T-helper 2 cell (primary cell): Measurements from ENCODE around the gene ARHGEF26.
"Not testable (repeated sequence)": the region's sequence is repeated elsewhere in the genome, so short reads cannot be mapped to it uniquely, and the experiment has no call there.

ENCODE experiments used
- DNase-seq, 5 experiments: peaks; one replicate each; pipeline versions ENCODE4 v3.0.0 to v3.0.0-alpha.2; 2012 to 2022
- total RNA-seq, 2 donors: gene quantifications; one replicate each; lab custom pipeline; 2026; lab: John Stamatoyannopoulos, UW

The ARHGEF26 gene
- 0 to 0.61 reads per million in 2 donors for total RNA-seq

DNA sequence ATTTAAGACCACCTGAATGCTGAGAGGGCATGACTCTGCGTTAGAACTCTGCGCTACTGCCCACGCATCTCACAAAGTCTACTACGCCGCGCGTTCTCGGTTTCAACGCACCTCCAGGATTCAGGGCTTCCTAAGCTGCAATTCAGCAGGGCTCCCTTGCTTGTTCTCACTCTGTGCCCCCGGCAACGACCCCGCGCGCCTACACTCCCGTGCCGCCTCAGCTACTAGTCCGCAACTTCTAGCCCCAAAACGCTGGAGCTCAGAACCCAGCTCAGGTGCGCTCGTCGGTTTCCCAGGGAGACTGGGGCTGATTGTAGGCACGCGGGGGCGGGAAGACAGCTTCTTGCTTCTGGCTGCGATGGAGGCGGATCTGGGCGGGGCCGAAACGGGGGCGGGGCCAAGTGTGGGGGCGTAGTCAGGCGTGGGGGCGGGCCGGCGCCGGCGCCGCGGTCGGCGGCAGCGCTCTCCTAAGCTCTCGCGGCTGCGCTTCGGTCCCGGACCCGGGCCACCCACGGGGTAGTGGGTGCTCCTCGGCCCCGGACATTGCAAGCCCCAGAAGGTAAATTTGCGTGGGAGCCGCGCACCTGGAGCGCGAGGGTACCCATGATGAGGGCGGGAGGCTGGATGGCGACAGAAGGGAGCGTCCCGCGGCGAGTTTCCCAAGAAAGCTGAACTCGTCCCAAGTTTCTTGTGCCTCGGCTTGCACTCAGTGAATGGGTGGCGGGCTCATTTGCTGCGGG lies at the start of gene ARHGEF26:
TSS of gene ARHGEF26 (plus strand) at position 430 of the 740 bp plus-strand sequence. CDS start 603 bp downstream, outside the sequence.
- peak; percentile 19 to 85 (median 34) for DNase-seq

DNA sequence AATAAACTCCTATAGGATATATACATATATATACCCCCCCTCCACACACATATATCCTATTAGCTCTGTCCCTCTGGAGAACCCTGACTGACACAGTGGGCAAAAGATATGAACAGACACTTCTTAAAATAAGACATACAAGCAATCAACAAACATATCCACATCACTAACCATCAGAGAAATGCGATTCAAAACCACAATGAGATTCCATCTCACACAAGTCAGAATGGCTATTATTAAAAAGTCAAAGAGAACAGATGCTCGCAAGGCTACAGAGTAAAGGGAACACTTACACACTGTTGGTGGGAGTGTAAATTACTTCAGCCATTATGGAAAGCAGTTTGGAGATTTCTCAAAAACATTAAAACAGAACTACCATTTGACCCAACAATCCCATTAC lies 46.2 kb upstream of the ARHGEF26 start:
- DNase-seq: no peak

DNA sequence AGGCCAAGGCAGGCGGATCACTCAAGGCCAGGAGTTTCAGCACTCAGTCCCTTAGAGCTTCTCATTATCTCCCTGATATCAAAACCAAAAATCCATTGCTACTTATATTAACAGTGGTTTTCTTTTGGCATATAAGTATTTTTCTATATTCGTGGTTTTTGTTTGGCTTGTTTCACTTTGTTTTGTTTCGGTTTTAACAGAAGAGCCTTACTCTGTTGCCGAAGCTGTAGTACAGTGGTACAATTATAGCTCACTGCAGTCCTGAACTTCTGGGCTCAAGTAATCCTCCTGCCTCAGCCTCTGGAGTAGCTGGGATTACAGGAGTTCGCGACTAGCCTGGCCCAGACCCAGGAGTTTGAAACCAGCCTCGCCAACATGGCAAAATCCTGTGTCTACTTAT lies 42.5 kb upstream of the ARHGEF26 start:
- DNase-seq: no peak

GRCh38 chr3:154081305-154081704 lies 39.9 kb upstream of the ARHGEF26 start:
- no peak for DNase-seq

DNA sequence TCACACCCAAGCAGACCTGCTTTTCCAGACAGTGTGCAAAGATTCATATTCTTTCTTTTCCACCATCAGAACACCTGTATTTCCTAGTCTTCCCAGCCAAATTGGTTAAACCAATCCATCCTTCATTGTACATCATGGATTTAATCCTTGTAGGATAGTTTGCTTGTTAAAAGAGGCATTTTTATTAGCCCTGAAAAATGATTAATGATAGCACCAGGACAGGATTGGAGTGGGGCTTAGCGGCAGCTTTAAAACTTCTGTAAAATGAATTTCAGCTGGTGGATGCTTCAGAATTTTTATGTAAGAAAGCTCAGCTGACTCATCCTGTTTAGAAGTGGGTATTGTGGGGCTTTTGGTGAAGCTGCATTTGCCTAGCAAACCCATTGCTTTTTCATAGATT lies 36.1 kb upstream of the ARHGEF26 start:
- no peak for DNase-seq

GRCh38 chr3:154085799-154086198 lies 35.4 kb upstream of the ARHGEF26 start:
- DNase-seq: no peak

- no peak for DNase-seq
Measured at GRCh38 chr3:154086286-154086685, 34.9 kb upstream of the ARHGEF26 start.

GRCh38 chr3:154087756-154088480 lies 33.3 kb upstream of the ARHGEF26 start:
- not testable (repeated sequence) for DNase-seq

DNA sequence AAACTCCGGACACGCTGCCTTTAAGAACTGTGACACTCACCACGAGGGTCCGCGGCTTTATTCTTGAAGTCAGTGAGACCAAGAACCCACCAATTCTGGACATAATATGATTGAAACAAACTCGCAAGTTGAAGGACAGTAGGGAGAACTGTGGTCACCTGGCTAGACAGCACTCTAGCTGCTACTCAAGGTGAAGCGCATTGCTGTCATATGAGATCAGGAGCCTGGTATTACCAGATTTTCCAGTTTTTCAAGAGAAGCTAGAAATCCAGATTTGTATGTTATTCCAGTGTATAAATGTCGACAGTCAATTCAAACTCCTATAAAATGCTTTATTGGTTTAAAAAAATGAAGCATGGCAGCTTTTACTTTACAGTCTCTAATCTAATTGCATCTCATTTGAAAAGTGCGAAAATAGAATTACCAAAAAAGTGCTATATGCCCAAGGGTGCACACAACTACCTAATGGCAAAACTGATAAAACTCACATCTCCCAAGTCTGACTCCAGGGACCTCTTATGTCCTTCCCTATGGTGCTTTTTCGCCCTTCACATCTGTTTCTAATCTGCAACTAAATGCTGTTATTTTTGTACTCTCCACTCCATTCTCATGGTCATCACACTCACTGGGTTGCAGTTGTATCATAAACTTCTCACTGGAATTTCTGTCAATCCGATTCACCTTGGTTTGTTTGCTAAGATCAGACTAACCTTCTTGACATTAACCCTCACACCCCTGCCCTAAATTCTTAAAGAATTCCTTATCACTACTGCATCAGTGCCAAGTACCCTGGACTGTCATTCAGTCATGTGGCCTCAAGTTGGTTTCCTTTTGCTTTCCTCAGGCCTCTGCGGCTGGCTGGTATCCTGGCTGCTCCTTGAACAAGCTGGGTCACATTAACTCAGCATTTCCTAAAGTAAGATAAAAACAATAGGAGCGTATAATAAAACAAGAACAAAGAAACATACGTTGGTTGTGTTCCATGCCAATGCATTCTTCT lies 31.5 kb upstream of the ARHGEF26 start:
- DNase-seq: no peak

GRCh38 chr3:154094051-154094450 lies 27.1 kb upstream of the ARHGEF26 start:
- no peak for DNase-seq

DNA sequence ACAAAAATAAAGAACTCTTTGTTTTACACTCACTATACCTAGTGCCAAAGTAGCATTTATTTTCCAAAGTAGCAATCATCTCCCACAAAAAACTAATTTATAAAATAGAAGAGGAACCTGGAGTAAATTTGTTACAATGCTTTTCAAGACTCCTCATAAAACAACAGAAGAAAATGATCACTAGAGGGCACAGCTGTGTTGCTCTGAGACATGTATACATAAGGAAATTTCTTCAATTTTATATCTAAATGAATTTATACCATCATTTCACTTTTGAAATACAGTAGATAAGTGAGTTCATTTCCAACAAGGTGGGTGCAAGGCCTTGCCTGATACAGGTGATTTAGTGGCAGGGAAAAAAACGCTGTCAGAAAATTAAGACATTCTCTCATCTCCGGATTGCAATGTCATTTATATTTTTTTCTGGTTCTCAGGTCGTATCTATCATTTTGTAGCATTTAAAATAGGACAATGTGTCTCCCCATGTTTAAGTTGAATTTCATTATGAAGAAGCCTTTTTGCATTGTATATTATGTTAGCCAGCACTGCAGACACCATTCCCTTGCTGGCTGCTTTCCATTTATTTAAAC lies 25.3 kb upstream of the ARHGEF26 start:
- DNase-seq: peak in 1 of 5 experiments; percentile 21

- no peak for DNase-seq
Measured at GRCh38 chr3:154098376-154098775, 22.8 kb upstream of the ARHGEF26 start.

DNA sequence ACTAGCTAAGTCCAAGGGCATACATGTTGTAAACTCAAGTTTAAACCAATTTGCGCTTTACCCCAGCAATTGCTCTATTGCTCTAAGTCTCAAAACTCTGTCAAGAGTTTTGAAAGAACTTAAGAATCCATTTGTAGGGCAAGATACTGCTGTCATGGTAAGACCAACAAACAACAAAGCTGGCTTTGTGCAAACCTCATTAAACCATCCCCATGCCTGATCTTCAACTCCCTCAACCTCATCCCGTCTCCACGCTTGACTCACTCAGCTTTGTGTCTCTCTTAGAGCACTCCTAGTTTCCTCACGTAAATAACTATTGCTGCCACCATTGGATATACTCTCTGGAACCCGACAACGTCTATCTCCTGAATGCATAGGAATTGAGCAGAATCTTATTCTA lies 20.6 kb upstream of the ARHGEF26 start:
- DNase-seq: no peak

- DNase-seq: no peak
Measured at GRCh38 chr3:154101250-154101649, 19.9 kb upstream of the ARHGEF26 start.

- DNase-seq: no peak
Measured at GRCh38 chr3:154102225-154102624, 19.0 kb upstream of the ARHGEF26 start.

- no peak for DNase-seq
Measured at GRCh38 chr3:154105218-154105975, 15.8 kb upstream of the ARHGEF26 start.

- DNase-seq: no peak
Measured at GRCh38 chr3:154111365-154111935, 9.7 kb upstream of the ARHGEF26 start.

- DNase-seq: no peak
Measured at GRCh38 chr3:154112146-154112852, 8.9 kb upstream of the ARHGEF26 start.

- DNase-seq: no peak
Measured at GRCh38 chr3:154113609-154114008, 7.6 kb upstream of the ARHGEF26 start.

GRCh38 chr3:154115332-154115731 lies 5.9 kb upstream of the ARHGEF26 start:
- no peak for DNase-seq

GRCh38 chr3:154119951-154120350 lies 1.2 kb upstream of the ARHGEF26 start:
- DNase-seq: no peak
